Trophoblast cell (in vitro differentiated cells and primary cell): ENCODE results near the gene ZBTB44.

Experiments used
- DNase-seq, 2 donors: peaks; one replicate each; pipeline ENCODE4 v3.0.0-alpha.2; 2016
- H2AFZ ChIP-seq: 2 replicates; pipeline ENCODE4 v1.6.1; 2013; ENCODE audit warnings: low read length, moderate library complexity, mild to moderate bottlenecking; ENCODE audit not compliant: insufficient read depth, poor library complexity
- H2AK5ac ChIP-seq: 2 replicates; pipeline ENCODE4 v1.6.1; 2013; ENCODE audit warnings: mild to moderate bottlenecking, low read length
- H2BK120ac ChIP-seq: 2 replicates; pipeline ENCODE4 v1.6.1; 2013; ENCODE audit warnings: low read length, mild to moderate bottlenecking, moderate library complexity; ENCODE audit not compliant: insufficient read depth, poor library complexity
- H2BK12ac ChIP-seq: 2 replicates; pipeline ENCODE4 v1.6.1; 2013; ENCODE audit warnings: mild to moderate bottlenecking, low read length, moderate library complexity
- H2BK5ac ChIP-seq: 2 replicates; pipeline ENCODE4 v1.6.1; 2013; ENCODE audit warnings: low read length, low read depth, moderate library complexity, mild to moderate bottlenecking; ENCODE audit not compliant: poor library complexity
- H3K14ac ChIP-seq: 2 replicates; pipeline ENCODE4 v1.6.1; 2013; ENCODE audit warnings: mild to moderate bottlenecking, low read length
- H3K18ac ChIP-seq: 2 replicates; pipeline ENCODE4 v1.6.1; 2013; ENCODE audit warnings: mild to moderate bottlenecking, low read length
- H3K23ac ChIP-seq: 2 replicates; pipeline ENCODE4 v1.6.1; 2013; ENCODE audit warnings: low read length
- H3K27ac ChIP-seq: 2 replicates; pipeline ENCODE4 v1.5.1; 2013; ENCODE audit warnings: low read depth, mild to moderate bottlenecking, inconsistent platforms, low read length, moderate library complexity
- H3K27me3 ChIP-seq: 2 replicates; pipeline ENCODE4 v1.6.1; 2013; ENCODE audit warnings: inconsistent platforms, mild to moderate bottlenecking, low read length, moderate library complexity; ENCODE audit not compliant: insufficient read depth
- H3K36me3 ChIP-seq, 2 experiments: 1 replicate in 1 of 2; 2 replicates in 1 of 2; pipeline ENCODE4 v1.6.1; 2013; ENCODE audit warnings: low read length in 2 of 2, mild to moderate bottlenecking in 2 of 2, moderate library complexity in 1 of 2; ENCODE audit not compliant: insufficient read depth in 2 of 2, control insufficient read depth in 1 of 2
- H3K4ac ChIP-seq: 2 replicates; pipeline ENCODE4 v1.6.1; 2013; ENCODE audit warnings: low read depth, mild to moderate bottlenecking, low read length, moderate library complexity
- H3K4me1 ChIP-seq, 2 experiments: 1 replicate in 1 of 2; 2 replicates in 1 of 2; pipeline ENCODE4 v1.6.1; 2013; ENCODE audit warnings: low read length in 2 of 2, mild to moderate bottlenecking in 2 of 2, moderate library complexity in 1 of 2; ENCODE audit not compliant: insufficient read depth in 2 of 2, control insufficient read depth in 1 of 2
- H3K4me2 ChIP-seq: 2 replicates; pipeline ENCODE4 v1.6.1; 2013; ENCODE audit warnings: inconsistent platforms, mild to moderate bottlenecking, low read length, moderate library complexity
- H3K4me3 ChIP-seq: 2 replicates; pipeline ENCODE4 v1.5.1; 2013; ENCODE audit warnings: mild to moderate bottlenecking, low read depth, low read length, inconsistent platforms
- H3K79me1 ChIP-seq: one replicate; pipeline ENCODE4 v1.6.1; 2013; ENCODE audit warnings: low read length
- H3K79me2 ChIP-seq: 2 replicates; pipeline ENCODE4 v1.6.1; 2013; ENCODE audit warnings: low read length, mild to moderate bottlenecking; ENCODE audit not compliant: control insufficient read depth, insufficient read depth, poor library complexity
- H3K9ac ChIP-seq: 2 replicates; pipeline ENCODE4 v1.6.1; 2013; ENCODE audit warnings: mild to moderate bottlenecking, low read length
- H3K9me3 ChIP-seq: 2 replicates; pipeline ENCODE4 v1.6.1; 2013; ENCODE audit warnings: low read depth, mild to moderate bottlenecking, control low read depth, inconsistent platforms, low read length; ENCODE audit not compliant: insufficient read depth
- H4K12ac ChIP-seq: 2 replicates; pipeline ENCODE4 v1.6.1; 2013; ENCODE audit warnings: low read depth, mild to moderate bottlenecking, low read length, moderate library complexity
- H4K8ac ChIP-seq: 2 replicates; pipeline ENCODE4 v1.6.1; 2013; ENCODE audit warnings: low read depth, mild to moderate bottlenecking, low read length, moderate library complexity
- H4K91ac ChIP-seq: one replicate; pipeline ENCODE4 v1.6.1; 2013; ENCODE audit warnings: low read depth, mild to moderate bottlenecking, low read length, moderate library complexity
- WGBS: extraction: QIAGEN DNeasy Blood & Tissue Kit; methylation state at CpG from one replicate; pipeline ENCODE4 v1.1.7; 2013; ENCODE audit warnings: missing lambda C conversion rate; ENCODE audit not compliant: insufficient read length, insufficient coverage; ENCODE audit errors: extremely low coverage; 5-methylcytosine and 5-hydroxymethylcytosine counted together

ZBTB44 gene

DNA sequence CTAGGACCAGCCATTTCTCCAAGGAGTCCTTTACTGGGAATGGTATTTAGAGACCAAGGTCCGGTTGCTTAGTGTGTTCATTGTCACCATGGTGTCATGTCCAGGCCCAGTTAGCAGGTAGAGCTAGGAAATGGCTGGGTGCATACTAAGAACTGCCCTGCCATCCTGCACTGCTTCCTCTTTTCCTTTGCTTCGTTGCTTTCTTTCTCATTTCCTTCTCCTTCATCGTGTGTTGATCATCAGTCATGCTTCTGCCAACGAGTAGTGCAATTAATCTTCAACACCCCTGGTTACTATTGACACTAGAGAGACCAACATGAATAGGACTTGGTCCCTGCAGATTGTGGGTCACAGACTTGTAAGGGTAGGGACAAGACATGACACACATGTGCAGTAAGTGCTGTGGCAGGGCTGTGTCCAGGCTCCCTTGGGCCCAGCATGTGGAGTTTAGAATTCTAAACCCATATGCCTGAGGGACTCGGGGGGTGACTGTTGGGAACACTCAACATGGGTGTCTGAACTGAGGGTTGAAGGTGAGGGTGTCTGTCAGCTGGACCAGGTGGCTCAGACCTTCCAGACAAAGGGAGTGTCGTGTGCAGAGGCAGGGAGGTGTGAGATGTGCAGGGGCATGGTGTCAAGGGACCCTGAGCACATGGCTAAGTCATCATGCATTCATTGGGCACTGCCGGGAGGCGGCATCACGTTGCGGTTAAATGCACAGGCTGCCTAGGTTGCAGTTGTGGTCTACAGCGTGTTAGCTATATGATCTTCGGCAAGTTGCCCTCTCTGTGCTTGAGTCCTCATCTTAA, 112.5 kb downstream of the ZBTB44 start:
- Histone ChIP-seq H2AFZ (no peak overlapping the region), H3K18ac (no peak overlapping the region), H4K12ac (no peak overlapping the region), H3K79me1 (no peaks in the 10 kb centered on the region), H3K36me3 (peaks cover 0 to 3% of the 10 kb centered on the region in 2 experiments), H2BK120ac (no peak overlapping the region), H3K9ac (no peak overlapping the region), H2BK12ac (no peak overlapping the region), H3K14ac (no peak overlapping the region), H3K4me2 (no peak overlapping the region), H3K9me3 (peaks cover 3% of the 10 kb centered on the region), H2AK5ac (no peak overlapping the region), H3K27me3 (no peaks in the 10 kb centered on the region), H2BK5ac (no peak overlapping the region), H4K91ac (no peak overlapping the region), H3K4me1 (no peaks in the 10 kb centered on the region), H3K79me2 (no peaks in the 10 kb centered on the region), H3K27ac (no peak overlapping the region), H3K4me3 (no peak overlapping the region), H4K8ac (no peak overlapping the region), H3K4ac (no peak overlapping the region), H3K23ac (no peak overlapping the region)
- no peak for DNase-seq
- WGBS = no CpG with 5 or more reads among the region's 12 CpGs

DNA sequence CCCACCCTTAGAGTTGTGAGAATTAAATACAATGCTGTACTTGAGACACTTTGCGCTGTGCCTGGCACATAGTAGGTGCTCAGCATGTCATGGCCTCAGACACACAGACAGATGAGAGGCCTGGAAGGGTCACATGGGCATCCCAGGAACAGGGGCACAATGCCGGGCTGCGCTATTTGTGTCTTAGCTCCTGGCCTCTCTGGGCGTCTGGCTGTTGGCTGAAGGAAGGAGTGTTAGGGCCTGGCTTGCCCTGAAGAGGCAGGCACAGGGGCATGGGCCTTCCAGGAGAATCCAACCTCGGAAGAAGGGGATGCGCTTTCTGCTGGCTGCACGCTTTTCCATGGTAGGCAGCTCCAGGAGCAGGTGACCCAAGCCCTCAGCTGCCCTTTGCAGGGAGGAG, 113.7 kb downstream of the ZBTB44 start:
- Histone ChIP-seq H2BK120ac (no peak overlapping the region), H3K4ac (no peak overlapping the region), H3K4me1 (no peaks in the 10 kb centered on the region), H3K4me2 (no peak overlapping the region), H3K27ac (no peak overlapping the region), H3K14ac (no peak overlapping the region), H4K91ac (no peak overlapping the region), H3K9me3 (peaks cover 3% of the 10 kb centered on the region), H4K12ac (no peak overlapping the region), H2AFZ (no peak overlapping the region), H2BK12ac (no peak overlapping the region), H3K79me2 (no peaks in the 10 kb centered on the region), H2AK5ac (no peak overlapping the region), H3K36me3 (peaks cover 0 to 3% of the 10 kb centered on the region in 2 experiments), H3K18ac (no peak overlapping the region), H3K4me3 (no peak overlapping the region), H3K23ac (no peak overlapping the region), H2BK5ac (no peak overlapping the region), H3K9ac (no peak overlapping the region), H4K8ac (no peak overlapping the region), H3K27me3 (no peaks in the 10 kb centered on the region), H3K79me1 (no peaks in the 10 kb centered on the region)
- no CpG with 5 or more reads among the region's 7 CpGs for WGBS
- DNase-seq = no peak

- Histone ChIP-seq H3K18ac (no peak overlapping the region), H3K27me3 (no peaks in the 10 kb centered on the region), H2AFZ (no peak overlapping the region), H3K4me2 (no peak overlapping the region), H2AK5ac (no peak overlapping the region), H3K9ac (no peak overlapping the region), H2BK5ac (no peak overlapping the region), H3K4ac (no peak overlapping the region), H2BK12ac (no peak overlapping the region), H3K4me1 (no peaks in the 10 kb centered on the region), H2BK120ac (no peak overlapping the region), H4K91ac (no peak overlapping the region), H4K12ac (no peak overlapping the region), H3K79me1 (no peaks in the 10 kb centered on the region), H3K4me3 (no peak overlapping the region), H3K9me3 (peaks cover 3% of the 10 kb centered on the region), H3K23ac (no peak overlapping the region), H4K8ac (no peak overlapping the region), H3K14ac (no peak overlapping the region), H3K79me2 (no peaks in the 10 kb centered on the region), H3K27ac (no peak overlapping the region), H3K36me3 (peaks cover 0 to 3% of the 10 kb centered on the region in 2 experiments)
- WGBS = no CpG with 5 or more reads among the region's 12 CpGs
- DNase-seq = no peak
These were observed 114.9 kb downstream of the ZBTB44 start for GRCh38 chr11:130199792-130200191.

DNA sequence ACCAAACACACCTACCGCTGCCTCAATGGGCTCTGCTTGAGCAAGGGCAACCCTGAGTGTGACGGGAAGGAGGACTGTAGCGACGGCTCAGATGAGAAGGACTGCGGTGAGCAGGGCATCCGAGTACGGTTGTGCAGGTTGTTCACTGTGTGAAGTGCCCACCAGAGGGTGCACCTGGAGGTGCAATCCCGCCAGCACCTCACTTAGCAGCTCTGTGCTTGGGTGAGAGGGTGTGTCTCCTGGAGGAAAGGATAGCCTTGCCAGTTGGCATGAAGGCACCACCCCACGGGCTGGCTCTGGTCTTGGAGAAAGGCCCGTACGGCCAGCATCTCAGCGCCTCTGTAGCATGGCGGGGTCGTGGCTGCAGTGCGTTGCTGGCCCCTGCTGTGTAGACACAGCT, 115.8 kb downstream of the ZBTB44 start:
- no peak for DNase-seq
- Histone ChIP-seq H3K36me3 (peaks cover 0 to 3% of the 10 kb centered on the region in 2 experiments), H3K18ac (no peak overlapping the region), H3K4me3 (no peak overlapping the region), H3K79me1 (no peaks in the 10 kb centered on the region), H2AFZ (no peak overlapping the region), H3K4ac (no peak overlapping the region), H4K91ac (no peak overlapping the region), H2BK5ac (no peak overlapping the region), H3K14ac (no peak overlapping the region), H2BK120ac (no peak overlapping the region), H3K9me3 (peaks cover 3% of the 10 kb centered on the region), H3K23ac (no peak overlapping the region), H3K4me1 (no peaks in the 10 kb centered on the region), H3K27ac (no peak overlapping the region), H3K4me2 (no peak overlapping the region), H4K8ac (no peak overlapping the region), H2AK5ac (no peak overlapping the region), H3K9ac (no peak overlapping the region), H3K79me2 (no peaks in the 10 kb centered on the region), H3K27me3 (no peaks in the 10 kb centered on the region), H4K12ac (no peak overlapping the region), H2BK12ac (no peak overlapping the region)
- whole genome bisulfite sequencing = no CpG with 5 or more reads among the region's 15 CpGs
